ENCODE data around the gene RFX3. TPM values are rescaled to one million over a fixed set of nuclear protein-coding genes. Genes with fewer than 3 reads are reported as not detected.

Gene RFX3
- total and polyA plus RNA-seq, 4 donors: 0.30 to 4.6 (median 1.5) TPM

DNA sequence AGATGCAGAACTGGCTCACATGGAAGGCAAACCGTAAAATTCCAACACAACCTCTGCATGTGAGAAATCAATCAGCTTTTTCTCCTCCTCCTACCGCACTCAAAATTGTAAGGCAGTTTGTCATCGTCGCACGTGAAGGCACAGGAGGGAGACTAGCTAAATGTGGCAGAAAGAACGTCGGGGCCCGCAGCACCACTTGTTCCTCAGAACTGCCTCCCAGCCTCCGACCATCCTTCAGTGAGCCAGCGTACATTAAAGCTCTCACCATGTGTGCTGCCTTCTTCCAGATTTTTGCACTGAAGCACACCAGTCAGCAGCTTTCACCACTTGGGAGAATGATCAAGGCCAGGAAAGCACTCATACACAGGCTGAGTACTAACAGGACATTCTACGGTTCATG lies 105.9 kb downstream of the RFX3 start:
- no peaks in the 10 kb centered on the region for H3K27me3 ChIP-seq (ENCODE audit: control insufficient read depth in 4 of 4, insufficient read depth in 4 of 4, low read length in 3 of 4)
- TF ChIP-seq HNF4G (IDR thresholded peaks at IDR 0.05) (no peak), TAF1 (conservative IDR thresholded peaks at IDR 0.05) (no peak), RXRA (IDR thresholded peaks at IDR 0.05) (no peak), EGR1 (IDR thresholded peaks at IDR 0.05; ENCODE audit: low read depth in 2 of 2) (no peak), RAD21 (IDR thresholded peaks at IDR 0.05) (no peak), YY1 (IDR thresholded peaks at IDR 0.05) (no peak), JUND (IDR thresholded peaks at IDR 0.05) (no peak), GABPA (IDR thresholded peaks at IDR 0.05 in 1 of 2, conservative IDR thresholded peaks at IDR 0.05 in 1 of 2) (no peak), NR2F2 (IDR thresholded peaks at IDR 0.05) (no peak), FOXA1 (IDR thresholded peaks at IDR 0.05) (no peak), FOXA2 (IDR thresholded peaks at IDR 0.05) (no peak)
- TF ChIP-seq, protein P1, sequence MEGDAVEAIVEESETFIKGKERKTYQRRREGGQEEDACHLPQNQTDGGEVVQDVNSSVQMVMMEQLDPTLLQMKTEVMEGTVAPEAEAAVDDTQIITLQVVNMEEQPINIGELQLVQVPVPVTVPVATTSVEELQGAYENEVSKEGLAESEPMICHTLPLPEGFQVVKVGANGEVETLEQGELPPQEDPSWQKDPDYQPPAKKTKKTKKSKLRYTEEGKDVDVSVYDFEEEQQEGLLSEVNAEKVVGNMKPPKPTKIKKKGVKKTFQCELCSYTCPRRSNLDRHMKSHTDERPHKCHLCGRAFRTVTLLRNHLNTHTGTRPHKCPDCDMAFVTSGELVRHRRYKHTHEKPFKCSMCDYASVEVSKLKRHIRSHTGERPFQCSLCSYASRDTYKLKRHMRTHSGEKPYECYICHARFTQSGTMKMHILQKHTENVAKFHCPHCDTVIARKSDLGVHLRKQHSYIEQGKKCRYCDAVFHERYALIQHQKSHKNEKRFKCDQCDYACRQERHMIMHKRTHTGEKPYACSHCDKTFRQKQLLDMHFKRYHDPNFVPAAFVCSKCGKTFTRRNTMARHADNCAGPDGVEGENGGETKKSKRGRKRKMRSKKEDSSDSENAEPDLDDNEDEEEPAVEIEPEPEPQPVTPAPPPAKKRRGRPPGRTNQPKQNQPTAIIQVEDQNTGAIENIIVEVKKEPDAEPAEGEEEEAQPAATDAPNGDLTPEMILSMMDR (IDR thresholded peaks at IDR 0.05; ENCODE audit: low read depth, low read length, missing input control): no peak
- TF ChIP-seq, protein P2, sequence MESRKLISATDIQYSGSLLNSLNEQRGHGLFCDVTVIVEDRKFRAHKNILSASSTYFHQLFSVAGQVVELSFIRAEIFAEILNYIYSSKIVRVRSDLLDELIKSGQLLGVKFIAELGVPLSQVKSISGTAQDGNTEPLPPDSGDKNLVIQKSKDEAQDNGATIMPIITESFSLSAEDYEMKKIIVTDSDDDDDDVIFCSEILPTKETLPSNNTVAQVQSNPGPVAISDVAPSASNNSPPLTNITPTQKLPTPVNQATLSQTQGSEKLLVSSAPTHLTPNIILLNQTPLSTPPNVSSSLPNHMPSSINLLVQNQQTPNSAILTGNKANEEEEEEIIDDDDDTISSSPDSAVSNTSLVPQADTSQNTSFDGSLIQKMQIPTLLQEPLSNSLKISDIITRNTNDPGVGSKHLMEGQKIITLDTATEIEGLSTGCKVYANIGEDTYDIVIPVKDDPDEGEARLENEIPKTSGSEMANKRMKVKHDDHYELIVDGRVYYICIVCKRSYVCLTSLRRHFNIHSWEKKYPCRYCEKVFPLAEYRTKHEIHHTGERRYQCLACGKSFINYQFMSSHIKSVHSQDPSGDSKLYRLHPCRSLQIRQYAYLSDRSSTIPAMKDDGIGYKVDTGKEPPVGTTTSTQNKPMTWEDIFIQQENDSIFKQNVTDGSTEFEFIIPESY (IDR thresholded peaks at IDR 0.05): no peak
- WGBS: 91% methylated on average over 11 of the region's 11 CpGs
- H3K9ac ChIP-seq (ENCODE audit: low read depth in 1 of 2, low read length in 2 of 2): no peak overlapping the region
- H3K36me3 ChIP-seq (ENCODE audit: control insufficient read depth in 4 of 4, insufficient read depth in 3 of 4, low read depth in 1 of 4, low read length in 3 of 4): peaks cover 0 to 2% (median 0%) of the 10 kb centered on the region in 4 donors
- H3K9me3 ChIP-seq (ENCODE audit: control insufficient read depth in 4 of 4, low read length in 3 of 4): no peaks in the 10 kb centered on the region
- no peaks in the 10 kb centered on the region for H3K4me1 ChIP-seq (ENCODE audit: control insufficient read depth in 4 of 4, insufficient read depth in 4 of 4, low read length in 3 of 4)
- H3K27ac ChIP-seq (ENCODE audit: low read depth in 1 of 2, low read length in 2 of 2): no peak overlapping the region
- no peak for DNase-seq (ENCODE audit: low spot score)
- H3K4me3 ChIP-seq (ENCODE audit: low read depth in 1 of 3, low read length in 3 of 3): no peak overlapping the region

DNA sequence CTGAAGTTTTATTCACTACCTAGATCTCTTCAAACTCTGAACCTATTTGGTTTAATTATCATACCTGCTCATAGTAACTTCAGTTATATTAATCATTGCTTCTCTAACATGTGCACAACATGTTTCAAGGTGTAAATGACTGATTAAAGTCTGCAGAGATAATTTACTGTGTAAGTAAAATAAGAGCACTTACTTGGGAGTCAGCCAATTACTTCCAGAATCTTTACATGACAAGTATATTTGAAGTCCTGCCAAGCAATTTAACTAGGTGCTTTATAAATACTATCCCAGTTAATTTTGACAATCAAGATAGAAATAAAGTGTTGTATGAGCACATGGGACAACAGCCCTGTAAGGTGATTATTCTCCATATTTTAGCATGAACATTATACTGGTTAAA lies 109.9 kb downstream of the RFX3 start:
- DNase-seq (ENCODE audit: low spot score): no peak
- Histone ChIP-seq H3K27ac (ENCODE audit: low read depth in 1 of 2, low read length in 2 of 2) (no peak overlapping the region), H3K9ac (ENCODE audit: low read depth in 1 of 2, low read length in 2 of 2) (no peak overlapping the region), H3K27me3 (ENCODE audit: control insufficient read depth in 4 of 4, insufficient read depth in 4 of 4, low read length in 3 of 4) (no peaks in the 10 kb centered on the region), H3K36me3 (ENCODE audit: control insufficient read depth in 4 of 4, insufficient read depth in 3 of 4, low read depth in 1 of 4, low read length in 3 of 4) (peaks cover 0 to 2% (median 0%) of the 10 kb centered on the region in 4 donors), H3K9me3 (ENCODE audit: control insufficient read depth in 4 of 4, low read length in 3 of 4) (no peaks in the 10 kb centered on the region), H3K4me3 (ENCODE audit: low read depth in 1 of 3, low read length in 3 of 3) (no peak overlapping the region), H3K4me1 (ENCODE audit: control insufficient read depth in 4 of 4, insufficient read depth in 4 of 4, low read length in 3 of 4) (no peaks in the 10 kb centered on the region)
- no peak for TF ChIP-seq EGR1 (IDR thresholded peaks at IDR 0.05; ENCODE audit: low read depth in 2 of 2)
- no peak for TF ChIP-seq SP1 (IDR thresholded peaks at IDR 0.05)
- no peak for TF ChIP-seq FOXA2 (IDR thresholded peaks at IDR 0.05)
- TF ChIP-seq, protein P3, sequence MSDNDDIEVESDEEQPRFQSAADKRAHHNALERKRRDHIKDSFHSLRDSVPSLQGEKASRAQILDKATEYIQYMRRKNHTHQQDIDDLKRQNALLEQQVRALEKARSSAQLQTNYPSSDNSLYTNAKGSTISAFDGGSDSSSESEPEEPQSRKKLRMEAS (IDR thresholded peaks at IDR 0.05): no peak
- TF ChIP-seq RAD21 (IDR thresholded peaks at IDR 0.05): no peak
- no peak for TF ChIP-seq HNF4A (conservative IDR thresholded peaks at IDR 0.05)
- TF ChIP-seq FOXA1 (IDR thresholded peaks at IDR 0.05): no peak
- no peak for TF ChIP-seq TAF1 (conservative IDR thresholded peaks at IDR 0.05)
- no peak for TF ChIP-seq NR2F2 (IDR thresholded peaks at IDR 0.05)
- TF ChIP-seq, protein P4, sequence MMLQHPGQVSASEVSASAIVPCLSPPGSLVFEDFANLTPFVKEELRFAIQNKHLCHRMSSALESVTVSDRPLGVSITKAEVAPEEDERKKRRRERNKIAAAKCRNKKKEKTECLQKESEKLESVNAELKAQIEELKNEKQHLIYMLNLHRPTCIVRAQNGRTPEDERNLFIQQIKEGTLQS (IDR thresholded peaks at IDR 0.05): no peak
- TF ChIP-seq, protein P5, sequence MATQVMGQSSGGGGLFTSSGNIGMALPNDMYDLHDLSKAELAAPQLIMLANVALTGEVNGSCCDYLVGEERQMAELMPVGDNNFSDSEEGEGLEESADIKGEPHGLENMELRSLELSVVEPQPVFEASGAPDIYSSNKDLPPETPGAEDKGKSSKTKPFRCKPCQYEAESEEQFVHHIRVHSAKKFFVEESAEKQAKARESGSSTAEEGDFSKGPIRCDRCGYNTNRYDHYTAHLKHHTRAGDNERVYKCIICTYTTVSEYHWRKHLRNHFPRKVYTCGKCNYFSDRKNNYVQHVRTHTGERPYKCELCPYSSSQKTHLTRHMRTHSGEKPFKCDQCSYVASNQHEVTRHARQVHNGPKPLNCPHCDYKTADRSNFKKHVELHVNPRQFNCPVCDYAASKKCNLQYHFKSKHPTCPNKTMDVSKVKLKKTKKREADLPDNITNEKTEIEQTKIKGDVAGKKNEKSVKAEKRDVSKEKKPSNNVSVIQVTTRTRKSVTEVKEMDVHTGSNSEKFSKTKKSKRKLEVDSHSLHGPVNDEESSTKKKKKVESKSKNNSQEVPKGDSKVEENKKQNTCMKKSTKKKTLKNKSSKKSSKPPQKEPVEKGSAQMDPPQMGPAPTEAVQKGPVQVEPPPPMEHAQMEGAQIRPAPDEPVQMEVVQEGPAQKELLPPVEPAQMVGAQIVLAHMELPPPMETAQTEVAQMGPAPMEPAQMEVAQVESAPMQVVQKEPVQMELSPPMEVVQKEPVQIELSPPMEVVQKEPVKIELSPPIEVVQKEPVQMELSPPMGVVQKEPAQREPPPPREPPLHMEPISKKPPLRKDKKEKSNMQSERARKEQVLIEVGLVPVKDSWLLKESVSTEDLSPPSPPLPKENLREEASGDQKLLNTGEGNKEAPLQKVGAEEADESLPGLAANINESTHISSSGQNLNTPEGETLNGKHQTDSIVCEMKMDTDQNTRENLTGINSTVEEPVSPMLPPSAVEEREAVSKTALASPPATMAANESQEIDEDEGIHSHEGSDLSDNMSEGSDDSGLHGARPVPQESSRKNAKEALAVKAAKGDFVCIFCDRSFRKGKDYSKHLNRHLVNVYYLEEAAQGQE (IDR thresholded peaks at IDR 0.05): no peak

All from liver (tissue), 9 donors.